GM12892 (cell line): ENCODE results near the gene LRRC37B.
"Not testable (repeated sequence)": the region's sequence is repeated elsewhere in the genome, so short reads cannot be mapped to it uniquely, and the experiment has no call there.

Source experiments
- POLR2AphosphoS5 ChIP-seq: IDR thresholded peaks from 2 replicates; pipeline ENCODE4 v1.6.1; 2011; ENCODE audit warnings: low read depth, low read length, control low read depth
- TAF1 ChIP-seq: IDR thresholded peaks from 2 replicates; pipeline ENCODE4 v1.6.1; 2011; ENCODE audit warnings: low read depth, mild to moderate bottlenecking, control low read depth, low read length, borderline replicate concordance

GRCh38 chr17:32054985-32055384 is 47.8 kb downstream of the LRRC37B start:
- TF ChIP-seq POLR2AphosphoS5, TAF1: not testable (repeated sequence)
